Measurements from ENCODE around the gene FCER2.

FCER2 gene

DNA sequence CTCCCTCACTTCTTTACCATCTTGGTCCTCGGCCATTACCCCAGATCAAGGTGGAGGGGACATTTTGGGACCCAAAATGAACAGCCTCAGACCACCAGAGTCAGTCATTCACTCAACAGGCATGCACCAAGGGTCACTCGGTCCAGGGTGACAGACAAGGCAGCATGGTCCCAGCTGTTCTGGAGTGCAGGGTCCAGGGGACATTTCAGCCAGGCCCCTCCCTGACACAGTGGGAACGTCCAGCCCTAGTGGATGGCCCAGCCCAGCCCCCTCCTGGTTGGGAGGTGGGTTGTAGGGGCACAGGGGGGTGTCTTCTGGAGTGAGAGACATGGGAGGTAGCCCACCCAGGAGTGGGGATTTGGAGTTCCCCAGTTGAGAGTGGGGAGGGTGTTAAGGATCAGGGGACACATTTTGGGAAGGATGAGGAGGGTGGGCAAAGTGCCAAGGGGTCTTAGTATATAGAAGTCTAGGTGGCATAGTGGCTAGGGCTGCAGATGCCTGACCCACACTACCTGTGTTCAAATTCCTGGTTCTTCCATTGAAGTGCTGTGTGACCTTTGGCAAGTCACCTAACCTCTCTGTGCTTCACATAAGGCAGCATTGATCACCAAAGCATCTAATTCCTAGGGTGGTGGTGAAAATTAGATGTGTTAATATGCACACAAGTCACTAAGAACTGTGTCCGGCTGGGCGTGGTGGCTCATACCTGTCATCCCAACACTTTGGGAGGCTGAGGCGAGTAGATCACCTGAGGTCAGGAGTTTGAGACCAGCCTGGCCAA lies 2.5 kb upstream of the FCER2 start:
- no peak overlapping the region for H3K9ac ChIP-seq (ENCODE audit: low read length)
- no peak overlapping the region for H3K4me3 ChIP-seq (ENCODE audit: insufficient read depth, low read length, poor library complexity, severe bottlenecking)
- H3K27ac ChIP-seq (ENCODE audit: low read depth, low read length) = no peak overlapping the region

GRCh38 chr19:7703332-7703731 lies 1.4 kb upstream of the FCER2 start:
- no peaks in the 10 kb centered on the region for H4K20me1 ChIP-seq (ENCODE audit: low read depth, low read length)
- H3K9me2 ChIP-seq (replicated peaks; ENCODE audit: insufficient read depth, low read length) = no peaks in the 10 kb centered on the region
- no peaks in the 10 kb centered on the region for H3K27me3 ChIP-seq (ENCODE audit: low read length)
- H2AFZ ChIP-seq (ENCODE audit: low read depth, low read length, severe bottlenecking) = no peak overlapping the region
- H3K9ac ChIP-seq (ENCODE audit: low read length) = no peak overlapping the region
- TF ChIP-seq CTCF (IDR thresholded peaks at IDR 0.05; ENCODE audit: insufficient read depth, low read length, poor library complexity, severe bottlenecking) = no peak
- no peak for TF ChIP-seq EZH2phosphoT487 (conservative IDR thresholded peaks at IDR 0.05; ENCODE audit: low read length)
- no peak overlapping the region for H3K4me3 ChIP-seq (ENCODE audit: insufficient read depth, low read length, poor library complexity, severe bottlenecking)
- no peaks in the 10 kb centered on the region for H3K9me3 ChIP-seq (ENCODE audit: insufficient read depth, low read length)
- no peak overlapping the region for H3K27ac ChIP-seq (ENCODE audit: low read depth, low read length)
- H3K4me2 ChIP-seq (ENCODE audit: low read depth, low read length, poor library complexity, severe bottlenecking) = no peak overlapping the region
- H3K79me2 ChIP-seq (ENCODE audit: insufficient read depth, low read length) = no peaks in the 10 kb centered on the region
- no peaks in the 10 kb centered on the region for H3F3A ChIP-seq (ENCODE audit: insufficient read depth)
- H3K36me3 ChIP-seq (ENCODE audit: low read length) = no peaks in the 10 kb centered on the region

More for the DNA sequence above, 2.5 kb upstream of the FCER2 start:
- Histone ChIP-seq H3F3A (ENCODE audit: insufficient read depth) (no peaks in the 10 kb centered on the region), H3K79me2 (ENCODE audit: insufficient read depth, low read length) (no peaks in the 10 kb centered on the region), H4K20me1 (ENCODE audit: low read depth, low read length) (no peaks in the 10 kb centered on the region), H3K4me2 (ENCODE audit: low read depth, low read length, poor library complexity, severe bottlenecking) (no peak overlapping the region), H3K36me3 (ENCODE audit: low read length) (no peaks in the 10 kb centered on the region), H3K9me2 (replicated peaks; ENCODE audit: insufficient read depth, low read length) (no peaks in the 10 kb centered on the region), H2AFZ (ENCODE audit: low read depth, low read length, severe bottlenecking) (no peak overlapping the region), H3K27me3 (ENCODE audit: low read length) (no peaks in the 10 kb centered on the region), H3K9me3 (ENCODE audit: insufficient read depth, low read length) (no peaks in the 10 kb centered on the region)
- TF ChIP-seq CTCF (IDR thresholded peaks at IDR 0.05; ENCODE audit: insufficient read depth, low read length, poor library complexity, severe bottlenecking) (no peak), EZH2phosphoT487 (conservative IDR thresholded peaks at IDR 0.05; ENCODE audit: low read length) (no peak)

DNA sequence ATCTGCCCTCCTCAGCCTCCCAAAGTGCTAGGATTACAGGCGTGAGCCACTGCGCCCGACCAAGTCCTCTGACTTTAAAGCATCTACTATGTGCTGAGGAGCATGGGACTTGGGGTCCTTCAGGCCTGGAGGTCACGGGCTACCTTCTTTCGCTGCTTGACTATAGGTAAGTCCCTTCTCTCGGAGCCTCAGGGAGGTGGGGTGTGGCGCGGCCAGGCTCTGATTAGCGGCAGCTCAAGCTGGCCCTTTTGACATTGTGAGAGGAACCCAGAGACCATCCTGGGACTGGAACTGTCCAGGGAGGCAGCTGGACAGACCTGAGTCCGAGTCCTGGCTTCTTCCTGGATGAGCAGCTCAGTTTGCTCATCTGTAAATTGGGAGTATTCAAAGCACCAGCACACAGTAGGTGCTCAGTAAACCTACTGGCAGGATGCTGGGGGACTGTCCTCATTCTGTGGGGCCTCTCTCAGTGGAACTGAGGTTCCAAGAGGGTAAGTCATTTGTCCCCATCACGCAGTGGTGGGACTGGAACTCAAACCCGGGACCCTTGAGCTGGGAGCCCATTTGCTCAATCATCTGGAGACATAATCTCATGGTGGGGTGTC lies 780 bp downstream of the FCER2 start:
- Histone ChIP-seq H4K20me1 (ENCODE audit: low read depth, low read length) (no peaks in the 10 kb centered on the region), H3K9me2 (replicated peaks; ENCODE audit: insufficient read depth, low read length) (no peaks in the 10 kb centered on the region), H3K9me3 (ENCODE audit: insufficient read depth, low read length) (no peaks in the 10 kb centered on the region), H3K27me3 (ENCODE audit: low read length) (no peaks in the 10 kb centered on the region), H3K4me3 (ENCODE audit: insufficient read depth, low read length, poor library complexity, severe bottlenecking) (no peak overlapping the region), H3K79me2 (ENCODE audit: insufficient read depth, low read length) (no peaks in the 10 kb centered on the region), H3K36me3 (ENCODE audit: low read length) (no peaks in the 10 kb centered on the region), H3K27ac (ENCODE audit: low read depth, low read length) (no peak overlapping the region), H3K4me2 (ENCODE audit: low read depth, low read length, poor library complexity, severe bottlenecking) (no peak overlapping the region), H3F3A (ENCODE audit: insufficient read depth) (no peaks in the 10 kb centered on the region), H2AFZ (ENCODE audit: low read depth, low read length, severe bottlenecking) (no peak overlapping the region), H3K9ac (ENCODE audit: low read length) (no peak overlapping the region)
- TF ChIP-seq CTCF (IDR thresholded peaks at IDR 0.05; ENCODE audit: insufficient read depth, low read length, poor library complexity, severe bottlenecking) (no peak), EZH2phosphoT487 (conservative IDR thresholded peaks at IDR 0.05; ENCODE audit: low read length) (no peak)

All from SU-DHL-6 (cell line).